K562 (cell line): Measurements from ENCODE around the gene UNC5B.

Experiments
- BRF2 ChIP-seq: IDR thresholded peaks from 3 replicates; pipeline ENCODE4 v1.6.1; 2011; ENCODE audit warnings: borderline replicate concordance, mild to moderate bottlenecking; ENCODE audit not compliant: insufficient read length, insufficient read depth
- KAT7 ChIP-seq: sonication (generic); formaldehyde crosslinking; IDR thresholded peaks from 2 replicates; pipeline ENCODE4 v1.8.0; 2022; ENCODE audit warnings: missing genetic modification reagents, mild to moderate bottlenecking, borderline replicate concordance
- MTF1 ChIP-seq: fragments of 250-450 bp; sonication (Bioruptor Pico); IDR thresholded peaks from 2 replicates; pipeline ENCODE4 v1.9.0; 2021; ENCODE audit warnings: moderate library complexity, mild to moderate bottlenecking, inconsistent platforms, borderline replicate concordance
- MXI1 ChIP-seq: IDR thresholded peaks from 2 replicates; pipeline ENCODE4 v1.6.1; 2011; ENCODE audit warnings: low read depth, mild to moderate bottlenecking, improper control_type of control experiment, low read length
- PHF20 ChIP-seq: fragments of 450-650 bp; IDR thresholded peaks from 2 replicates; pipeline ENCODE4 v1.6.1; 2018; ENCODE audit not compliant: partially characterized antibody
- RAD21 ChIP-seq, 2 experiments: fragments of 250-450 bp in 1 of 2; fragments of 450-650 bp in 1 of 2; sonication (Bioruptor Pico) in 1 of 2; formaldehyde crosslinking in 1 of 2; IDR thresholded peaks in 1 of 2; conservative IDR thresholded peaks in 1 of 2; 2 replicates each; pipeline versions ENCODE4 v1.4.0 to v1.8.0; 2020 to 2022; ENCODE audit warnings: mild to moderate bottlenecking in 2 of 2, moderate library complexity in 1 of 2
- SMAD4 ChIP-seq: fragments of 250-450 bp; sonication (Bioruptor Pico); conservative IDR thresholded peaks from 2 replicates; pipeline ENCODE4 v1.8.0; 2021; ENCODE audit warnings: inconsistent platforms, mild to moderate bottlenecking, moderate library complexity
- TCF7 ChIP-seq: sonication (generic); IDR thresholded peaks from 2 replicates; pipeline ENCODE4 v1.6.1; 2016; ENCODE audit warnings: antibody characterized with exemption, borderline replicate concordance
- ZNF274 ChIP-seq: IDR thresholded peaks from 2 replicates; pipeline ENCODE4 v1.6.1; 2011; ENCODE audit warnings: low read depth, mild to moderate bottlenecking, low read length, moderate library complexity, borderline replicate concordance
- TF ChIP-seq, protein P1 (sequence below): sonication (generic); formaldehyde crosslinking; IDR thresholded peaks from 2 replicates; pipeline ENCODE4 v1.8.1; 2023; ENCODE audit warnings: mild to moderate bottlenecking, missing genetic modification reagents
- TF ChIP-seq, protein P2 (sequence below), 2 experiments: fragments of 450-650 bp in 1 of 2; IDR thresholded peaks; 2 replicates each; pipeline ENCODE4 v1.6.1; 2011 to 2017; ENCODE audit warnings: low read depth in 2 of 2, antibody characterized with exemption in 1 of 2, borderline replicate concordance in 1 of 2, low read length in 1 of 2, mild to moderate bottlenecking in 1 of 2, mixed read lengths in 1 of 2; ENCODE audit not compliant: control insufficient read depth in 1 of 2
- TF ChIP-seq, protein P3 (sequence below): fragments of 150-350 bp; conservative IDR thresholded peaks from 2 replicates; pipeline ENCODE4 v1.6.1; 2014; ENCODE audit warnings: low read length

GRCh38 chr10:71325267-71325666, 112.9 kb downstream of the UNC5B start:
- TF ChIP-seq, protein P1, sequence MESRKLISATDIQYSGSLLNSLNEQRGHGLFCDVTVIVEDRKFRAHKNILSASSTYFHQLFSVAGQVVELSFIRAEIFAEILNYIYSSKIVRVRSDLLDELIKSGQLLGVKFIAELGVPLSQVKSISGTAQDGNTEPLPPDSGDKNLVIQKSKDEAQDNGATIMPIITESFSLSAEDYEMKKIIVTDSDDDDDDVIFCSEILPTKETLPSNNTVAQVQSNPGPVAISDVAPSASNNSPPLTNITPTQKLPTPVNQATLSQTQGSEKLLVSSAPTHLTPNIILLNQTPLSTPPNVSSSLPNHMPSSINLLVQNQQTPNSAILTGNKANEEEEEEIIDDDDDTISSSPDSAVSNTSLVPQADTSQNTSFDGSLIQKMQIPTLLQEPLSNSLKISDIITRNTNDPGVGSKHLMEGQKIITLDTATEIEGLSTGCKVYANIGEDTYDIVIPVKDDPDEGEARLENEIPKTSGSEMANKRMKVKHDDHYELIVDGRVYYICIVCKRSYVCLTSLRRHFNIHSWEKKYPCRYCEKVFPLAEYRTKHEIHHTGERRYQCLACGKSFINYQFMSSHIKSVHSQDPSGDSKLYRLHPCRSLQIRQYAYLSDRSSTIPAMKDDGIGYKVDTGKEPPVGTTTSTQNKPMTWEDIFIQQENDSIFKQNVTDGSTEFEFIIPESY (CRISPR knock-in tag): no peak
- no peak for TF ChIP-seq MXI1
- TF ChIP-seq ZNF274: no peak
- TF ChIP-seq RAD21 (CRISPR knock-in tag; conservative IDR thresholded peaks at IDR 0.05 in 1 of 2, IDR thresholded peaks at IDR 0.05 in 1 of 2): no peak
- TF ChIP-seq MTF1 (CRISPR knock-in tag): no peak
- no peak for TF ChIP-seq PHF20
- TF ChIP-seq BRF2: no peak
- no peak for TF ChIP-seq TCF7
- TF ChIP-seq, protein P2, sequence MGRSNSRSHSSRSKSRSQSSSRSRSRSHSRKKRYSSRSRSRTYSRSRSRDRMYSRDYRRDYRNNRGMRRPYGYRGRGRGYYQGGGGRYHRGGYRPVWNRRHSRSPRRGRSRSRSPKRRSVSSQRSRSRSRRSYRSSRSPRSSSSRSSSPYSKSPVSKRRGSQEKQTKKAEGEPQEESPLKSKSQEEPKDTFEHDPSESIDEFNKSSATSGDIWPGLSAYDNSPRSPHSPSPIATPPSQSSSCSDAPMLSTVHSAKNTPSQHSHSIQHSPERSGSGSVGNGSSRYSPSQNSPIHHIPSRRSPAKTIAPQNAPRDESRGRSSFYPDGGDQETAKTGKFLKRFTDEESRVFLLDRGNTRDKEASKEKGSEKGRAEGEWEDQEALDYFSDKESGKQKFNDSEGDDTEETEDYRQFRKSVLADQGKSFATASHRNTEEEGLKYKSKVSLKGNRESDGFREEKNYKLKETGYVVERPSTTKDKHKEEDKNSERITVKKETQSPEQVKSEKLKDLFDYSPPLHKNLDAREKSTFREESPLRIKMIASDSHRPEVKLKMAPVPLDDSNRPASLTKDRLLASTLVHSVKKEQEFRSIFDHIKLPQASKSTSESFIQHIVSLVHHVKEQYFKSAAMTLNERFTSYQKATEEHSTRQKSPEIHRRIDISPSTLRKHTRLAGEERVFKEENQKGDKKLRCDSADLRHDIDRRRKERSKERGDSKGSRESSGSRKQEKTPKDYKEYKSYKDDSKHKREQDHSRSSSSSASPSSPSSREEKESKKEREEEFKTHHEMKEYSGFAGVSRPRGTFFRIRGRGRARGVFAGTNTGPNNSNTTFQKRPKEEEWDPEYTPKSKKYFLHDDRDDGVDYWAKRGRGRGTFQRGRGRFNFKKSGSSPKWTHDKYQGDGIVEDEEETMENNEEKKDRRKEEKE (IDR thresholded peaks at IDR 0.05; ENCODE audit: borderline replicate concordance in 1 of 2, control insufficient read depth in 1 of 2, low read depth in 2 of 2, low read length in 1 of 2): no peak
- TF ChIP-seq SMAD4: no peak
- TF ChIP-seq, protein P3, sequence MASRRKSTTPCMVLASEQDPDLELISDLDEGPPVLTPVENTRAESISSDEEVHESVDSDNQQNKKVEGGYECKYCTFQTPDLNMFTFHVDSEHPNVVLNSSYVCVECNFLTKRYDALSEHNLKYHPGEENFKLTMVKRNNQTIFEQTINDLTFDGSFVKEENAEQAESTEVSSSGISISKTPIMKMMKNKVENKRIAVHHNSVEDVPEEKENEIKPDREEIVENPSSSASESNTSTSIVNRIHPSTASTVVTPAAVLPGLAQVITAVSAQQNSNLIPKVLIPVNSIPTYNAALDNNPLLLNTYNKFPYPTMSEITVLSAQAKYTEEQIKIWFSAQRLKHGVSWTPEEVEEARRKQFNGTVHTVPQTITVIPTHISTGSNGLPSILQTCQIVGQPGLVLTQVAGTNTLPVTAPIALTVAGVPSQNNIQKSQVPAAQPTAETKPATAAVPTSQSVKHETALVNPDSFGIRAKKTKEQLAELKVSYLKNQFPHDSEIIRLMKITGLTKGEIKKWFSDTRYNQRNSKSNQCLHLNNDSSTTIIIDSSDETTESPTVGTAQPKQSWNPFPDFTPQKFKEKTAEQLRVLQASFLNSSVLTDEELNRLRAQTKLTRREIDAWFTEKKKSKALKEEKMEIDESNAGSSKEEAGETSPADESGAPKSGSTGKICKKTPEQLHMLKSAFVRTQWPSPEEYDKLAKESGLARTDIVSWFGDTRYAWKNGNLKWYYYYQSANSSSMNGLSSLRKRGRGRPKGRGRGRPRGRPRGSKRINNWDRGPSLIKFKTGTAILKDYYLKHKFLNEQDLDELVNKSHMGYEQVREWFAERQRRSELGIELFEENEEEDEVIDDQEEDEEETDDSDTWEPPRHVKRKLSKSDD: no peak
- no peak for TF ChIP-seq KAT7 (CRISPR knock-in tag)
